Stimulated activated CD4-positive, alpha-beta T cell treated with anti-CD3 and anti-CD28 coated beads, Interleukin-12 subunit alpha, Interleukin-12 subunit beta, amount 100 ng/mL, for 24 hours (primary cell): ENCODE measurements around the gene PRKAG2.
"Not testable (repeated sequence)": the region's sequence is repeated elsewhere in the genome, so short reads cannot be mapped to it uniquely, and the experiment has no call there.

Source experiments
- DNase-seq, 2 experiments: peaks; one replicate each; pipeline ENCODE4 v3.0.0-alpha.2; 2020; ENCODE audit warnings: low read depth in 2 of 2

The PRKAG2 gene

GRCh38 chr7:151801291-151801690 lies 75.6 kb downstream of the PRKAG2 start:
- no peak for DNase-seq

DNA sequence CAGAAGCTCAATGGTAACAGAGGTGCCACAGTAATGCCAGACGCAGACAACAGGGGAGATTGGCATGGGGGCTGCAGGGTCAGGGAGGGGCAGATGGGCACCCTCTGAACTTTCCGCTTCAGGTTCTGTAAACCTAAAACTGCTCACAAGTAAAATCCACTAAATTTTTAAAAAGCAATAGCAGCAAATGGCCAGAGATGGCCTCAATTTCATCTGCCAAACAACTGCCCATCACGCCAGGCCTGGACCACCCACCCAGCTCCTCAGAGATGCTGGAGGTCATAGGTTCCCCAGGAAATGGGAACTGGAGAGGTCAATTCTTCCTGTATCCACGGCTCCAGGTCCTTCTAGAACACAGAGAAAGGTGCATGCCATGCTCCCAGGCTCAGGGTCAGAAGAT lies 76.1 kb downstream of the PRKAG2 start:
- DNase-seq: no peak

DNA sequence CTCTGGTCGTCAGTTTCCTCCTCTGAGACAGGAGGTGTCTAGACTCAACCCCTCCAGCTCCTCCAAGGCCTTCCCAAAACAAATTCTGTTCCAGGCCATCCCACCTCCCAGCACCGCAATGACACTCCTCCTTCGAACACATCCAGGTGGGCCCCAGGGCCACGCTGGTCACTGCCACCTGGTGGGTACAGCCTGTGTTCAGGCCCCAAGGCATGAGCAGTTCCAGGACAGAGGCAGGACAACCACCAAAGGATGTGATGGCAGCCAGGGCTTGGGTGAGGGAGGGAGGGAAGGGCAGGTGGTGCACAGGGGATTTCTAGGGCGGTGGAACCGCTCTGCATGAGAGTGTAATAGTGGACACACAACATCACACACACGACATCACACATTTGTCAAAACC lies 76.5 kb downstream of the PRKAG2 start:
- no peak for DNase-seq

DNA sequence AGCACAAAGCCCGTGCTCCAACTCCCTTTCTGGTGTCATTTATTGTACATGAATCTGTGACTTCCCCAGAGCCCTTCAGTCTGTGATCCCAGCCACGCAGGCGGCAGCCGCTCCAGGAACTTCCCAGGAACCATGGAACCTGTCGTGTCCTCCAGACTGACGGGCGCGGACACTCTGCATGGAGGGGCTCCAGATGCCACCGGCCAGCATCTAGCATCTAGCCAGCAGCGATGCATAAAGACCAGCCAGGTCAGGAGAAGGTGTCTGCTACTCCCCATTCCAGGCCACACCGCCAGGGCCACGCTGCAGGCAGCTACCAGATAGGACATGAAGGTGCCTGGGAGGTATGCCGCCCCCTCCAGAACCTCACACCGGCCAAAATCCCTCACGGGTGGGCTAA lies 77.4 kb downstream of the PRKAG2 start:
- DNase-seq: no peak

DNA sequence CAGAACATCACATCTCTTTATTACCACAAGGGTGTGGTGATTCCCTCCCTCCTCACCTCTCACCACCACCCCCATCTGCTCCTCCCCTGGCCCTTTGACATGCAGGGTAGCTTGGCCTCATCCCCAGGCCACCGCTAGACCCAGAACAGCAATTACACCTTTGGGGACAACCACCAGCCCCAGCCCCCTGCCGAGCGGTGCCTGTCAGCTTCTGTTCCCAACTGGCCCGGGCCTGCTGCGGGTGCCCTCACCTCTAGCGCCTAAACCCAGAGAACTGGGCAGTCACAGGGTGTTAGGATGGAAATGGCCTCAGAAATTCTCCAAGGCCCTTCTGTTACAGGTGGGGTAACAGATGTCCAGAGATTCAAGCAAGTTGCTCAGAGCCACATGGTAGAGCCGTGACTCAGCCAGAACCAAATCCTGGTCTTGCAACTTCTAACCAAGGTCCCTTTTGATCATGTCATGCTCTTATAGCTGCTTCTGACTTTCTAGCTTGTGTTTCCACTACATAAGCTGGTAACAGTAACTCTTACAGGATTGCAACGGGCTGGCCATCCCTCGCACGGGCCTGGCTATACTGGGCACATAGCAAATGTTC lies 78.0 kb downstream of the PRKAG2 start:
- DNase-seq: no peak

- not testable (repeated sequence) for DNase-seq
Measured at GRCh38 chr7:151797667-151798307, 79.1 kb downstream of the PRKAG2 start.

- DNase-seq: no peak
Measured at GRCh38 chr7:151796871-151797537, 79.9 kb downstream of the PRKAG2 start.

DNA sequence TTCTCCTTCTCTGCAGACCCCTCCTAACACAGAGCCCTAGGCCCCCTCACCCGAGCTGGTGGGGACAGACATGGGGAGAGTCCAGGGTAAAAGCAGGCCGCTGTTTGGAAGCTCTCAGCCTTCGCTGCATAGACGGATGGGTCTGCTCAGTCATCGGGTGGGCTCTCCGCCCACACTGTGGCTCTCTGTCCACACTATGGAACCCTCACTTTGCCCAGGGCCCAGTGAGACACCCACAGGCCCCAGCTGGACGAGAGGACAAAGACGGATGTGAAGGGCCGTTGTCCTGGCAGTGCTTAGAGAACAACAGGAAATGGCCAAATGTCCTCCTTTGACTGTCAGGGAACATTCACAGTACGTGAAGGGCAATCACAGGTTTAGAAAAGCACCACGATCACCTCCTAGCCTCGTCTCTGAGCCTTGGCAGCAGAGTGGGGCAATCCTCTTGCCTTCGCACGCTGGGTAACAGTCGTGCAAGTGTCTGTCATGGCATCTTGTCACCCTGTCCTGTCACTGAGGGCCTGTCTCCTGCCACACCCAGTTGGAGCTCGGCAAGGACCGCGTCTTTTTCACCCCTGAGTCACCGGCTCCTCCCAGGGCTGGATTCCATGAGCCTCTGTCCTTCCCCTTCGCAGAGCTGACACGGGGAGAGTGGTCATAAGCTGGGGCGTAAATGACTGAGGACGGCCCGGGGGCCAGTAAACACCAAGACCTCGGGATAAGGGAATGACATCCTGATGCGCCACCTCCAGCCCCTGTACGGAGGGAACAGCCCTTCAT lies 80.6 kb downstream of the PRKAG2 start:
- no peak for DNase-seq

DNA sequence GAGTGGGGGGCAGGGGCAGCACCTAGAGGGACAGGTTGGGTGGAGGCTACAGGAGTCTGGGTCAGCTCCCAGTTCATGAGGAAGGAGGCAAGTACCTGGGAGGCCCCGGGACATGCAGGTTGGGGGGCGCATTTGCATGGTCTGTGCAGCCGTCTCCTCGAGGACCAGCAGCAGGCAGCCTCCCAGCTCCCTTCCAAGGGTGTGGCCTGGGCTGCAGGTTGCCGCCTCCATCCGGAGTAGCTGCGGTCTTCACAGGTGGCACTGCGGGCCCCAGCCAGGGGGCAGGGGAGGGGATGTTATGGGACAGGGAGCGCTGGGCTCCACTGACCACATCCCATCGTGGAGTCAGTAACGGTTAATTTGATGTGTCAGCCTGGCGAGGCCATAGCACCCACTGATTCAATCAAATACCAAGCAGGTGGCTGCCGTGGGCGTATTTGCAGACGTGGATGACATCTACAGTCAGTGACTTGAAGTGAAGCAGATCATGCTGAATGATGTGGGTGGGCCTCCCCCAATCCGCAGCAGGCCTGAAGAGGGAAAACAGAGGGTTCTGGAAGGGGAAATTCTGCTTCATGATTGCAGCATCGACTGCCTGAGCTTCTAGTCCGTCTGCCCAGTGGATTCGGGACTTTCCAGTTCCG lies 81.6 kb downstream of the PRKAG2 start:
- DNase-seq: peak; percentile 59 to 78

DNA sequence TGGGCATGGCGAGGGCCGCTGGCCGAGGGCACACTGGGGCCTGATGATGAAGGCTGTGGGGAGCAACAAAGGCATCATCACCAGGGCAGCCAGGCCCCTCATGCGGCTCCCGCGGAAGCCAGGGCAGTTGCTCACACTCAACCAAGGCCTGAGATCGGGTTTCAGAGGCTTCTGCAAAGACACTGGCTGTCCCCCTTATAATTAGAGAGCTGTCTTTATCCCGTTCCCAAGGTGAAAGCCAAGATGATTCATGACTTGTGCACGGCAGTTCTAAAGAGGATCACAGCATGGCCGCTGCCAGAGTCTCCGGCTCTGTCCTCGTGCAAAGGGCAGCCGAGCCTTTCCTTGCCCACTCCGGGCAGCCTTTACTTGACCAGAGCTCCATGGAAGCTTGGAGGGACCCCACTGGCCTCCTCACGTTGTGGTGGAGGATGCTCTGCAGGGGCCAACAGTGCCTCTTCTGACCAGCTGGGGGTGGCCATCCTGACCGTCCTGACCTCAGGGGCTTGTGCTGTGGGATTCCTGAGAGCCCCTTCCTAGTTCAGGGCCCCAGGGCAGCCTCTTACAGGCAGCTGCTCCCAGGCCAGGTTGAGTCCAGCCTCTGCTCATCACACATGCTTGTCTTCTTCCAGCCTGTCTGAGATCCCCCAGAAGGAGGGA lies 82.3 kb downstream of the PRKAG2 start:
- DNase-seq: no peak

GRCh38 chr7:151793991-151794507 lies 82.9 kb downstream of the PRKAG2 start:
- DNase-seq: no peak

GRCh38 chr7:151793531-151793951 lies 83.4 kb downstream of the PRKAG2 start:
- no peak for DNase-seq

- no peak for DNase-seq
Measured at GRCh38 chr7:151792636-151793035, 84.3 kb downstream of the PRKAG2 start.

GRCh38 chr7:151792086-151792485 lies 84.8 kb downstream of the PRKAG2 start:
- DNase-seq: no peak

GRCh38 chr7:151790830-151791620 lies 85.9 kb downstream of the PRKAG2 start:
- DNase-seq: no peak

DNA sequence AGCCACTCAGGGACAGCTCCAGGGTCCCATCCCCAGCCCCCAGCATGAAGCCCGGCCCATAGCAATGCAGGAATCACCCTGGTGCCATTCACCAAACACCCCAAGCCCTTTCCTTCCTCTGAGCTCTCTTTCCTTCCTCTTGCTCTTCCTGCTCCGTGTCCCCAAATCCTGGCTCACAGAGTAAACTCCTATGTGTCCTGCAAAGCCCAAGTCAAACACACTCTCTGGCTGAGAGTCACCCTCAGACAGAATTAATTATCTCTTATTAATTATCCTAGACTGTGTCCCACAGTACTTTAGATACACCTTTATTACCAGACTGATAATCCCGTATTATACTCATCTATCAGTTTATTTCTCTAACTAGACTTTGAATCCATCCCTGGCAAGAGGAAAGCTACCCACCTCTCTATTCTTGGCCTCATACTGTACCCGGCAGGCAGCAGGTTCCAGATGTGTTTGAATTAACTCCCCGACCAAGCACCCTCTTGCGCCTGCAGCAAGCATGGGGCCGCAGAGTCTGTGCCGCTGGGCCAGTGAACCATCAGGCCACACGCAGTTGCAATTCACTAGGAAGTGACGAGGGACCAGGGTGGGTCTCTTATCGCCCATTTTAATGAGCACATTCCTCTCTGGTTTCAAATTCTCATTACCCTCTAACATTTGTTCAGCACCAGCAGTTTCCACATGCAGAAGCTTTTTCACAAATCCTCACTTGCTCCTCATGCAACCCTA lies 86.7 kb downstream of the PRKAG2 start:
- no peak for DNase-seq

DNA sequence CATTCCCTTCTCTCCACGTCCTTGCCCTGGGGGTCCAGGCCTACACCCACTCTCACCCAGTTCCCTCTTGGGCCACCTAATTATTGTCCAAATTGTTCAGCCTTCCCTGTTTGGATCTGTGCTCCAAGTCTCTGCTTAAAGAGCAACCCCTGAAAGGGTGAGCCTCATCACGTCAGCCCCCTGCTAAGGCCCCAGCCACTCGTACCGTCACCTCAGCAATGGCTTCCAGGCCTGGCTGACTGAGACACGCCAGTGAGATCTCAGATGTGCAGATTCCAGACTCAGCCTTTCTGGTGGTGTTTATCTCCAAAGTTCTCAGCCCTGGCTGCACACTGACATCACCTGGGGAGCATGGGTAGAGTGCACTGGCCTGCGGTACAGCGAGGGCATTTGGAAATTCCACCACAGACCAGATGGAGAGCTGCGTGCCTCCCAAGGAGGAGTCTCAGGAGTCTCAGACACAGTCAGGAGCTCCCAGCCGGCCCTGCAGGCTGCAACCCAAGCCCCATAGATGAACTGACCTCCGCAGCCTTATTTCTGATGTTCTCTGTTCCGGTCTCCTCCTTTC lies 87.5 kb downstream of the PRKAG2 start:
- DNase-seq: no peak

DNA sequence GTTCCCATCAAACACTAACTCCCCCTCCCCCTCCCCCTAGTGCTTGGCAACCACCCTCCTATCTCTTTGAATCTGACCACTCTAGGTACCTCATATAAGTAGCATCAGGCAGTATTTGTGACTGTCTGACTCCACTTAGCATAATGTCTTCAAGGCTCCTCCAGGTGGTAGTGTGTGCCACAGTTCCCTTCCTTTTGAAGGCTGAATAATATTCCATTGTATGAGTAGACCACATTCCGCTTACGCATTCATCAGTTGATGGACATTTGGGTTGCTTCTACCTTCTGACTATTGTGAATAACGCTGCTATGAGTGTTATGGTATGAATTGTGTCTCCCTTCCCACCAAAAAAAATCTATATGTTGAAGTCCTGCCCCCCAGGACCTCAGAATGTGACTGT lies 89.6 kb downstream of the PRKAG2 start:
- no peak for DNase-seq

- no peak for DNase-seq
Measured at GRCh38 chr7:151786936-151787335, 90.0 kb downstream of the PRKAG2 start.
